ENCODE data around the gene IMMP2L.

GRCh38 chr7:111292026-111292470 is 270.2 kb downstream of the IMMP2L start:
- no peak for TF ChIP-seq POLR2A (IDR thresholded peaks at IDR 0.05; ENCODE audit: control extremely low read depth in 1 of 2, low read depth in 2 of 2, low read length in 2 of 2)
- no peak for TF ChIP-seq EGR1 (IDR thresholded peaks at IDR 0.05; ENCODE audit: borderline replicate concordance, low read depth, low read length)
- no peak for TF ChIP-seq GABPA (IDR thresholded peaks at IDR 0.05; ENCODE audit: borderline replicate concordance, insufficient read depth, low read length)

Data from H1 (cell line).